Spinal cord (tissue), 10 donors: ENCODE measurements around the gene PTPRK. TPM values are rescaled to one million over a fixed set of nuclear protein-coding genes. Genes with fewer than 3 reads are reported as not detected.
A peak's percentile ranks its signal among the peaks of the same experiment; 100 is the strongest.

ENCODE experiments used
- DNase-seq, 6 donors: peaks; one replicate each; pipeline versions ENCODE4 v3.0.0 to v3.0.0-alpha.2; 2013 to 2015; ENCODE audit warnings: low spot score in 6 of 6, low read depth in 4 of 6
- H3K27ac ChIP-seq: one replicate; pipeline ENCODE4 v1.5.1; 2013; ENCODE audit warnings: low read depth, low read length, control low read depth
- H3K27me3 ChIP-seq: one replicate; pipeline ENCODE4 v1.6.1; 2013; ENCODE audit warnings: low read length; ENCODE audit not compliant: control insufficient read depth, insufficient read depth
- H3K36me3 ChIP-seq: one replicate; pipeline ENCODE4 v1.6.1; 2013; ENCODE audit warnings: low read length; ENCODE audit not compliant: control insufficient read depth, insufficient read depth
- H3K4me1 ChIP-seq: one replicate; pipeline ENCODE4 v1.6.1; 2013; ENCODE audit warnings: low read length; ENCODE audit not compliant: control insufficient read depth, insufficient read depth
- H3K4me3 ChIP-seq: one replicate; pipeline ENCODE4 v1.5.1; 2013; ENCODE audit warnings: low read depth, low read length, control low read depth
- H3K9me3 ChIP-seq: one replicate; pipeline ENCODE4 v1.6.1; 2013; ENCODE audit warnings: low read length; ENCODE audit not compliant: control insufficient read depth, insufficient read depth
- WGBS: methylation state at CpG from one replicate; pipeline ENCODE4 v1.1.5; 2013; ENCODE audit warnings: missing lambda C conversion rate; ENCODE audit not compliant: insufficient coverage; 5-methylcytosine and 5-hydroxymethylcytosine counted together
- polyA plus RNA-seq, 2 donors: library from polyadenylated mRNA; unstranded; fragments of 120-200 nt; gene quantifications; one replicate each; pipeline ENCODE4 v1.2.1, GENCODE V29; 2013; ENCODE audit not compliant: insufficient read length in 2 of 2
- total RNA-seq, 2 donors: library from RNA; depleted of rRNA in 1 of 2; stranded (reverse); fragments of 120-200 nt in 1 of 2; fragments of >200 nt in 1 of 2; gene quantifications; one replicate each; pipeline versions ENCODE4 v1.2.3 to v1.2.4, GENCODE V29; 2013 to 2014
- donor health status: healthy.

PTPRK gene
- total and polyA plus RNA-seq, 4 donors = 28.4 to 63.4 (median 34.1) TPM

DNA sequence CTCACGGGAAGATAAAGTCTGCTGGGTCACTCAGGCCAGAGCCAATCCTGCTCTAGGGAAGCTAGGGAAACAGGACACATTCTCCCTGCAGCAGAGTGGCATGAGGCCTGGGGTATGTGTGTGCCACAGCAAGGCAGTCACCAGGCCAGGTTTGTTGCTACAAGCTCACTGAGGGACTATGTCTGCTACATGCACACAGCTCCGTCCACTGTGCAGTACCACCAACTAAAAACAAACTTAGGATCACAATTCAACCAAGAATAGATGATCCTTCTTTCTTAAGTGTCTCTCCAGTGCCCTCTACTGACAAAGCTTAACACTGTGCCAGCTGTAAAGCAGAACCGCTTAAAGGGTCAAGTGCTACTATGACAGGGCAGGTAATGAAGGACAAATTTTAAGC, 192.5 kb downstream of the PTPRK start:
- Histone ChIP-seq H3K27ac (no peak overlapping the region), H3K9me3 (peaks cover 3% of the 10 kb centered on the region), H3K4me1 (no peaks in the 10 kb centered on the region), H3K27me3 (no peaks in the 10 kb centered on the region), H3K36me3 (no peaks in the 10 kb centered on the region), H3K4me3 (no peak overlapping the region)
- WGBS = 89% methylated on average over 2 of the region's 3 CpGs
- DNase-seq = no peak

DNA sequence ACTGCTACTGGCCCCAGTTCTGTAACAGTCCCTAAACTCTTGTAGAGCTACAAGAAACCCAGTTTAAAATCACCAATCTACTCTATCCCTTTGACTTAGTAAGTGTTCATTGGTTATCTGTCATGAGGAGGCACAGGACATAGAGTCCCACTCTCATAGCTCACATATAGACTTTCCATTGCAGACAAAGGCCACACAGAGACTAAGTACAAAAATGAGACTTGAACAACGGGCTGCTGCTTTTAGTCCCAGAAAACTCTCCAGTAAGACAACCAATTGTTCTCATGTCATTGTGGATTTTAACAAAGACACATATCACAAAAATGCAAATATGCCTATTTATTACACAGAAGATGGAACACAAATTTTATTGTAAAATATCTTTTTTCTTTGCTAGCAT, 197.4 kb downstream of the PTPRK start:
- no peaks in the 10 kb centered on the region for H3K27me3 ChIP-seq
- no peaks in the 10 kb centered on the region for H3K36me3 ChIP-seq
- H3K9me3 ChIP-seq = peaks cover 3% of the 10 kb centered on the region
- H3K4me1 ChIP-seq = no peaks in the 10 kb centered on the region
- no peak for DNase-seq
- H3K27ac ChIP-seq = no peak overlapping the region
- 43% methylated on average over 1 of the region's 1 CpG for WGBS
- no peak overlapping the region for H3K4me3 ChIP-seq

DNA sequence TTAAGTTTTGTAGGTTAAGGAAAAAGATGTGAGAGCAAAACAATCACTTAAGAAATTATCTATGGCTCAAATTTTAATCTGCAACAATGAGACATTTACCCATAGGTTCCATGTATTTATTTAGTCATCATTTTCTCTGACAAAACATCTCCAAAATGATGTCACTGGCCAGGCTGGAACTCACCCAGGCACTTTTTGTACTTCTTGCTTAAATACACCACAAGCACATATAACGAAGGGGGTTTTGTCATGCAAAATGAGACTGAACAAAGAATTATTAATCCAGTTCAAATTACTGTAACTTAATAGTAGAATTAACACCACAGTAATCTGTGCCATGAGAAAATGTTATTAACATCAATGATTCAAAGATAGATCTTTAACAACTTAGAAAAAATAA, 200.5 kb downstream of the PTPRK start:
- Histone ChIP-seq H3K9me3 (no peaks in the 10 kb centered on the region), H3K27me3 (no peaks in the 10 kb centered on the region), H3K36me3 (no peaks in the 10 kb centered on the region), H3K27ac (no peak overlapping the region), H3K4me1 (no peaks in the 10 kb centered on the region), H3K4me3 (no peak overlapping the region)
- DNase-seq = no peak
- WGBS = no CpG with 5 or more reads among the region's 1 CpG

DNA sequence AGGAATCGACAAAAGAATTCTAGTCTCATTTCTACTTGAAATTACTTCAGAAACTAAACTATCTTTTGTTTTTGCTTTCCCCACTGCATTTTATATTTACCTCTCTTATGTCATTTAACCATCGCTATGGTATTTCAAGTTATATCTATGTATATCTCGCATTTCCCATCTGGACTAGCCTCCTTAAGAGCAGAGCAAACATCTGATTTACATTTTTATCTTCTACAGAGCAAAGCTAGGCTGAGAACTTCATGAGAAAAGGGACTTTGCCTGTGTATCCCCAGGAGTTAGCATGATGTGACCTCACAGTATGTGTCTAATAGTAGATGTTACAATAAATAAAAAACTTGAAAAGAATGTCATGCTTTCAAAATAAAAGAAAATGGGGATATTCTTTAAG, 201.2 kb downstream of the PTPRK start:
- WGBS = no CpG with 5 or more reads among the region's 3 CpGs

DNA sequence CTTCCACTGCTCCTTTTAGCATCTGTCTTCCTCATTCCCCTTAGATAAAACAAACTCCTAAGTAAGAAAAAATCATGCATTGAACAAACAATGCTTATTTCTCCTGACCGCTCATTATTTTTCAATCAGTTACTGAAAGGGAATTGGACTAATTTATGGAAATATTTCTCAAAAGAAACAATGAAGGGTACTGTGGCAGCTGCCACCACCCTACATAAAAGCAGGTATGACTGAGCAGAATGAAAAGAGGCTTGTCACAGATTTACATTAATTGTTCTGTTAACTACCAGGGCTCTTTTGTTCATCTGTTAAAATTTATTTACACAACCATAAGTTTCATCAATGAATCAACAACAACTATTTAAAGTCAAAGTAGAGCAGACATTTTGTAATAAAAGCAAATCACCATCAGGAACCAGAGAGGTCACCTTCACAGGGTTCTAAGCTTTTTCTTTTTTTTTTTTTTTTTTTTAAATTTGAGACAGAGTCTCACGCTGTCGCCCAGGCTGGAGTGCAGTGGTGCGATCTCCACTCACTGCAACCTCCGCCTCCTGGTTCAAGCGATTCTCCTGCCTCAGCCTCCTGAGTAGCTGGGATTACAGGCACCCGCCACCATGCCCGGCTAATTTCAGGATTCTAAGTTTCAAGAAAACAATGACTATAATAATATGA, 204.0 kb downstream of the PTPRK start:
- no peak overlapping the region for H3K4me3 ChIP-seq
- DNase-seq = no peak
- H3K4me1 ChIP-seq = no peaks in the 10 kb centered on the region
- H3K36me3 ChIP-seq = no peaks in the 10 kb centered on the region
- no peaks in the 10 kb centered on the region for H3K9me3 ChIP-seq
- H3K27ac ChIP-seq = no peak overlapping the region
- H3K27me3 ChIP-seq = no peaks in the 10 kb centered on the region
- 75% methylated on average over 4 of the region's 8 CpGs for WGBS

More for the DNA sequence above, 201.2 kb downstream of the PTPRK start:
- Histone ChIP-seq H3K9me3 (no peaks in the 10 kb centered on the region), H3K4me1 (no peaks in the 10 kb centered on the region), H3K36me3 (no peaks in the 10 kb centered on the region), H3K27me3 (no peaks in the 10 kb centered on the region), H3K4me3 (no peak overlapping the region), H3K27ac (no peak overlapping the region)
- no peak for DNase-seq

DNA sequence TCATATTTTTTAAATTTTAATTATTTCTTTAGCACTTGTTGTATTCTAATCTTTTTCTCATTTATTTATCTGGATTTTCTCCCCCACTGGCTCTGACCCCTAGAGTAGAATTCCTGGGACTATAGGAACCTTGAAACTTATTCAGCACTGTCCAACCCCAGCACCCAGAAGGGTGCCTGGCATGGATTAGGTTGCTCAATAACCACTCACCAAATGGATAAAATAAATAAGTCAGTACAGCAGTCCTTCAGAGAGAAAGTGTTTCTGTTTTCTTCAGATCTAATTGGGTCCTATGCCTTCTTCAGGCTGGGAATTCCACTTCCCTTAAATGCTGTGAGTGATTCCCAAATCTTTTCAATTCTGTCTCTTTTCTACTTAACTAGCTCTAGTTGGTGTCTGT, 206.2 kb downstream of the PTPRK start:
- no peaks in the 10 kb centered on the region for H3K4me1 ChIP-seq
- H3K27me3 ChIP-seq = no peaks in the 10 kb centered on the region
- H3K9me3 ChIP-seq = no peaks in the 10 kb centered on the region
- H3K4me3 ChIP-seq = no peak overlapping the region
- DNase-seq = no peak
- no peak overlapping the region for H3K27ac ChIP-seq
- no peaks in the 10 kb centered on the region for H3K36me3 ChIP-seq

DNA sequence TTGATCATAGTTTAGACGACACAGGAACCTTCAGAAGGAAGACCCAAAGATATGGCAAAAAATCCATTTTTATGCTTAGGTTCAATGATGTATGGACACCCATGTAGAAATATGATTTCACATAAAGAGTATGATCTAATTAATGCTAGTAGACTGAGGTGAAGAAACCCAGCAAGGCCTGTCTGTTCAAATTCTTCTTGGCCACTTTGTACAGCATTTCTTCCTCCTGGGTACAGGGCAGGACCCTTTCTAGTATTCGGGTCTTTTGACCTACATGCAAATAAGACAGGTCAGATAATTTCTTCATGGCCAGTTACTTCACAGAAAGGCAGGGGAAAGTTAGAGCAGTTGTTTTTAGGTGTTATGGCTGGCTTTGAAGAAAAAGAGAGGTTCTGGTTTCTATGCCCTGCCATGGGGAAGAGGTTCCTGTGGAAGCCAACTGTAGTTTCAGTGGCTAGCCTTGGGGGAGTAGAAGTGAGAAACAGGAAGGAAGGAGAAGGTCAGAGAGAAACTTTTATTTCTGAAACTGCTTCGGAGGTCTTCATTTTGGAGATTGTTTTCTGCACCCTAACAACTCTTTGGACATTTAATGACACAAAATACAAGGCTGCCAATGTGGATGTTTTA, 208.3 kb downstream of the PTPRK start:
- Histone ChIP-seq H3K36me3 (no peaks in the 10 kb centered on the region), H3K9me3 (no peaks in the 10 kb centered on the region), H3K27me3 (no peaks in the 10 kb centered on the region), H3K4me3 (no peak overlapping the region), H3K4me1 (no peaks in the 10 kb centered on the region), H3K27ac (no peak overlapping the region)
- 80% methylated on average over 1 of the region's 3 CpGs for WGBS
- DNase-seq = no peak

DNA sequence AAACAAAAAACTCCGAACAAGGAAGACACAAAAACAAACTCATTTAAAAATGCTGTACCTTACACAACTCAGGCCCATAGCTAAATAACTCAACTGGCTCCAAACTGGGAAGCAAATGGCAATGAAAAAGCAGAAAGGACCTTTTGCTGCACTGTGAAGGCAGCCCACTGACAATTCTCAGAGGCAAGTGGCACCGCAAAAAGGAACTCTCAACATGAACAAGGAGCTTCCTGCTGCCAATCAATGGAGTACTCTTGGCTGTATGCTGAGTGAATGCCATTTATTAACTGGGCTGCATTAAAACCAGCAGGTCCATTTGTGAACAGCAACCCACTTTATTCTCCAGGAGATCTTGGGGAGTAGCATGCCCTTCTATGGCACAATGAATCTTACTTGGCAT, 209.9 kb downstream of the PTPRK start:
- 62% methylated on average over 1 of the region's 2 CpGs for WGBS
- H3K27me3 ChIP-seq = no peaks in the 10 kb centered on the region
- peak in 3 of 6 donors; percentile 5 to 33 (median 18) for DNase-seq

DNA sequence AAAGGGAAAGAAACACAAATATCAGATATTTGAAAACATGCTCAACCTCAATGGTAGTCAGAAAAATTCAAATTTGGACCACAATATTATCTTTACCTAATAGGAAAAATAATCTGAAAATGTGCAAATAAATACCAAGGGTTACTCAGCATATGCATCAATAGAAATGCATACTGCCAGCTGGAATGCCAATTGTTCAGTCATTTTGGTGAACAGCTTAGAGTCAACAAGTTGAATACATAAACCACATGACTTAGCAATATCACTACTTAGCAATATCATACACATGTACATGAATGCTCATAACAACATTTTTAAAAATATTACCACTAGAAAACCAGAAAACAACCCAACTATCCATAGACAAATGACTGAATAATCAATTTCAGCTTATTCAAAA, 212.7 kb downstream of the PTPRK start:
- no peak for DNase-seq
- Histone ChIP-seq H3K9me3 (no peaks in the 10 kb centered on the region), H3K27me3 (no peaks in the 10 kb centered on the region)

More for the DNA sequence above, 209.9 kb downstream of the PTPRK start:
- Histone ChIP-seq H3K4me1 (no peaks in the 10 kb centered on the region), H3K27ac (no peak overlapping the region), H3K4me3 (no peak overlapping the region), H3K9me3 (no peaks in the 10 kb centered on the region), H3K36me3 (no peaks in the 10 kb centered on the region)

DNA sequence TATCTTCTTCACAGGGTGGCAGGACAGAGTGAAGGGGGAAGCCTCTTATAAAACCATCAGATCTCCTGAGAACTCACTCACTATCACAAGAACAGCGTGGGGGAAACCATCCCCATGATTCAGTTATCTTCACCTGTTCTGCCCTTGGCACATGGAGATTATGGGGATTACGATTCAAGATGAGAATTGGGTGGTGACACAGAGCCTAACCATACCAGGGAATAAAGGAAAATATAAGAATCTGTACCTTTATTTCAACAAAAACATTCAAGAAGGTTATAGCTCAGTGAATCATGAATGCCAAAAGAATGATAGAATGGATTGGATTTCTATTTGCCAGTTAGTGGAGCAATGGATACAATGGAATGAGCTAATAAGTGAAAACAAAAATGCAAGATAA, 214.4 kb downstream of the PTPRK start:
- no peak overlapping the region for H3K4me3 ChIP-seq
- no peaks in the 10 kb centered on the region for H3K4me1 ChIP-seq
- H3K27me3 ChIP-seq = no peaks in the 10 kb centered on the region
- DNase-seq = no peak
- no peaks in the 10 kb centered on the region for H3K9me3 ChIP-seq
- WGBS = no CpG with 5 or more reads among the region's 2 CpGs
- no peak overlapping the region for H3K27ac ChIP-seq
- H3K36me3 ChIP-seq = no peaks in the 10 kb centered on the region

More for the DNA sequence above, 212.7 kb downstream of the PTPRK start:
- H3K27ac ChIP-seq = no peak overlapping the region
- H3K36me3 ChIP-seq = no peaks in the 10 kb centered on the region
- no peak overlapping the region for H3K4me3 ChIP-seq
- H3K4me1 ChIP-seq = no peaks in the 10 kb centered on the region
